Nucleus accumbens (tissue), 56 donors: ENCODE results near the gene SLC35G6.
"Not testable (repeated sequence)": the region's sequence is repeated elsewhere in the genome, so short reads cannot be mapped to it uniquely, and the experiment has no call there.

Experiments
- DNase-seq, 56 donors: peaks; one replicate each; lab custom pipeline; 2025; lab: John Stamatoyannopoulos, UW

Gene SLC35G6

GRCh38 chr17:7481275-7481674 lies at the start of gene SLC35G6:
Gene SLC35G6, plus strand, starts transcription at chr17:7481446. Its CDS starts 71 bp downstream, at chr17:7481517.
- DNase-seq = not testable (repeated sequence)

GRCh38 chr17:7432296-7432695 lies 49.0 kb upstream of the SLC35G6 start:
- DNase-seq = no peak

GRCh38 chr17:7435676-7436555 lies 45.3 kb upstream of the SLC35G6 start:
- DNase-seq = peak in 2 of 56 donors; percentile 24 to 25

GRCh38 chr17:7436556-7437368 lies 44.5 kb upstream of the SLC35G6 start:
- peak in 47 of 56 donors; percentile 26 to 83 (median 51) for DNase-seq

- DNase-seq = no peak
Measured at GRCh38 chr17:7437369-7437863, 43.8 kb upstream of the SLC35G6 start.

GRCh38 chr17:7437950-7438614 lies 43.2 kb upstream of the SLC35G6 start:
- peak in 40 of 56 donors; percentile 14 to 72 (median 39) for DNase-seq

GRCh38 chr17:7438656-7439460 lies 42.4 kb upstream of the SLC35G6 start:
- no peak for DNase-seq

GRCh38 chr17:7439462-7440112 lies 41.7 kb upstream of the SLC35G6 start, which contains the start of gene FGF11:
Gene FGF11, plus strand, starts transcription at chr17:7439512. Its CDS starts 109 bp downstream, at chr17:7439621.
- no peak for DNase-seq

GRCh38 chr17:7440113-7440833 lies 41.0 kb upstream of the SLC35G6 start:
- peak in 19 of 56 donors; percentile 5 to 65 (median 31) for DNase-seq

GRCh38 chr17:7440834-7441195 lies 40.4 kb upstream of the SLC35G6 start:
- DNase-seq = peak in 16 of 56 donors; percentile 6 to 62 (median 30)

GRCh38 chr17:7441266-7441665 lies 40.0 kb upstream of the SLC35G6 start:
- no peak for DNase-seq

GRCh38 chr17:7442142-7442541 lies 39.1 kb upstream of the SLC35G6 start:
- DNase-seq = no peak

GRCh38 chr17:7443499-7444485 lies 37.5 kb upstream of the SLC35G6 start:
- no peak for DNase-seq

- DNase-seq = peak in 46 of 56 donors; percentile 23 to 85 (median 55)
Measured at GRCh38 chr17:7444682-7445618, 36.3 kb upstream of the SLC35G6 start, which contains the start of gene CHRNB1. Gene CHRNB1, plus strand, starts transcription at chr17:7445061. Its CDS starts 67 bp downstream, at chr17:7445128.

- no peak for DNase-seq
Measured at GRCh38 chr17:7445619-7445968, 35.7 kb upstream of the SLC35G6 start.

- no peak for DNase-seq
Measured at GRCh38 chr17:7448461-7448860, 32.8 kb upstream of the SLC35G6 start.
